T-helper 2 cell treated with Interferon-gamma antibody and Interleukin-4, amounts not matched to agents 5 μg/mL and 100 μg/mL, for 36 hours (primary cell): ENCODE measurements around the gene VBP1.
"Not testable (repeated sequence)": the region's sequence is repeated elsewhere in the genome, so short reads cannot be mapped to it uniquely, and the experiment has no call there.

Experiments used
- DNase-seq: peaks from one replicate; pipeline ENCODE4 v3.0.0; 2021; ENCODE audit warnings: low spot score
- H3K27ac Mint-ChIP-seq: one replicate; pipeline ENCODE4 v1.8.0; 2021; ENCODE audit warnings: mild to moderate bottlenecking, mixed read lengths
- H3K27me3 Mint-ChIP-seq: one replicate; pipeline ENCODE4 v1.8.0; 2021; ENCODE audit warnings: low read depth, mixed read lengths
- H3K36me3 Mint-ChIP-seq: one replicate; pipeline ENCODE4 v1.8.0; 2021; ENCODE audit warnings: low read depth, mixed read lengths
- H3K4me1 Mint-ChIP-seq: one replicate; pipeline ENCODE4 v1.8.0; 2021; ENCODE audit warnings: low read depth, mixed read lengths
- H3K4me3 Mint-ChIP-seq: one replicate; pipeline ENCODE4 v1.8.0; 2022; ENCODE audit warnings: mild to moderate bottlenecking, moderate library complexity, mixed read lengths
- H3K9me3 Mint-ChIP-seq: one replicate; pipeline ENCODE4 v1.8.0; 2021; ENCODE audit warnings: mixed read lengths

The VBP1 gene

GRCh38 chrX:155237719-155238118 lies 21.5 kb downstream of the VBP1 start:
- Mint-ChIP-seq H3K9me3 (no peaks in the 10 kb centered on the region), H3K27ac (no peak overlapping the region), H3K4me3 (no peak overlapping the region), H3K4me1 (peaks cover 4% of the 10 kb centered on the region), H3K27me3 (no peaks in the 10 kb centered on the region), H3K36me3 (peaks cover 22% of the 10 kb centered on the region)
- DNase-seq, result no peak

GRCh38 chrX:155242300-155242699 lies 26.0 kb downstream of the VBP1 start:
- Mint-ChIP-seq H3K27me3 (no peaks in the 10 kb centered on the region), H3K9me3 (no peaks in the 10 kb centered on the region), H3K27ac (no peak overlapping the region), H3K36me3 (peaks cover 8% of the 10 kb centered on the region), H3K4me1 (no peaks in the 10 kb centered on the region), H3K4me3 (no peak overlapping the region)
- no peak for DNase-seq

GRCh38 chrX:155246748-155247147 lies 30.5 kb downstream of the VBP1 start:
- Mint-ChIP-seq H3K27ac (no peak overlapping the region), H3K9me3 (no peaks in the 10 kb centered on the region), H3K4me3 (no peak overlapping the region), H3K36me3 (no peaks in the 10 kb centered on the region), H3K4me1 (peaks cover 3% of the 10 kb centered on the region), H3K27me3 (no peaks in the 10 kb centered on the region)
- no peak for DNase-seq

- Mint-ChIP-seq H3K27me3 (no peaks in the 10 kb centered on the region), H3K9me3 (no peaks in the 10 kb centered on the region)
- DNase-seq, result no peak
Measured at GRCh38 chrX:155247497-155247896, 31.2 kb downstream of the VBP1 start.

GRCh38 chrX:155251391-155251790 lies 35.1 kb downstream of the VBP1 start:
- Mint-ChIP-seq H3K27ac (no peak overlapping the region), H3K27me3 (no peaks in the 10 kb centered on the region), H3K9me3 (no peaks in the 10 kb centered on the region), H3K36me3 (peaks cover 1% of the 10 kb centered on the region), H3K4me3 (no peak overlapping the region), H3K4me1 (peaks cover 3% of the 10 kb centered on the region)
- no peak for DNase-seq

More at GRCh38 chrX:155247497-155247896, 31.2 kb downstream of the VBP1 start:
- H3K4me1 Mint-ChIP-seq, result peaks cover 3% of the 10 kb centered on the region
- H3K4me3 Mint-ChIP-seq, result no peak overlapping the region
- H3K36me3 Mint-ChIP-seq, result no peaks in the 10 kb centered on the region
- H3K27ac Mint-ChIP-seq, result no peak overlapping the region

- H3K4me3 Mint-ChIP-seq, result no peak overlapping the region
- no peak for DNase-seq
- H3K27me3 Mint-ChIP-seq, result no peaks in the 10 kb centered on the region
- H3K4me1 Mint-ChIP-seq, result peaks cover 19% of the 10 kb centered on the region
- H3K36me3 Mint-ChIP-seq, result peaks cover 10% of the 10 kb centered on the region
- no peaks in the 10 kb centered on the region for H3K9me3 Mint-ChIP-seq
- no peak overlapping the region for H3K27ac Mint-ChIP-seq
Measured at GRCh38 chrX:155259752-155260151, 43.5 kb downstream of the VBP1 start.

GRCh38 chrX:155262970-155263754 lies 46.9 kb downstream of the VBP1 start:
- peaks cover 13% of the 10 kb centered on the region for H3K4me1 Mint-ChIP-seq
- H3K27me3 Mint-ChIP-seq, result no peaks in the 10 kb centered on the region
- DNase-seq, result no peak
- H3K36me3 Mint-ChIP-seq, result peaks cover 6% of the 10 kb centered on the region
- H3K4me3 Mint-ChIP-seq, result peak overlapping the region; percentile 67
- no peaks in the 10 kb centered on the region for H3K9me3 Mint-ChIP-seq
- peak overlapping the region; percentile 46 for H3K27ac Mint-ChIP-seq

- H3K4me1 Mint-ChIP-seq, result peaks cover 13% of the 10 kb centered on the region
- DNase-seq, result peak; percentile 76
- H3K4me3 Mint-ChIP-seq, result peak within 1 kb of the TSS; percentile 67
- H3K9me3 Mint-ChIP-seq, result no peaks in the 10 kb centered on the region
- H3K27me3 Mint-ChIP-seq, result no peaks in the 10 kb centered on the region
- H3K27ac Mint-ChIP-seq, result peak within 1 kb of the TSS; percentile 46
- H3K36me3 Mint-ChIP-seq, result peaks cover 6% of the 10 kb centered on the region
Measured at GRCh38 chrX:155263854-155264628, 47.8 kb downstream of the VBP1 start, which contains the start of gene RAB39B. RAB39B (minus strand) TSS chrX:155264491; CDS start chrX:155264288, 203 bp downstream.

- Mint-ChIP-seq H3K9me3 (peaks cover 2% of the 10 kb centered on the region), H3K27ac (no peak overlapping the region), H3K4me1 (peaks cover 11% of the 10 kb centered on the region), H3K27me3 (no peaks in the 10 kb centered on the region), H3K36me3 (no peaks in the 10 kb centered on the region), H3K4me3 (no peak overlapping the region)
- DNase-seq, result no peak
Measured at GRCh38 chrX:155266439-155266838, 50.2 kb downstream of the VBP1 start.

GRCh38 chrX:155267995-155268394 lies 51.7 kb downstream of the VBP1 start:
- DNase-seq, H3K9me3 Mint-ChIP-seq, H3K27ac Mint-ChIP-seq, H3K4me1 Mint-ChIP-seq, H3K27me3 Mint-ChIP-seq, H3K36me3 Mint-ChIP-seq, H3K4me3 Mint-ChIP-seq: not testable (repeated sequence)

- Mint-ChIP-seq H3K27me3 (no peaks in the 10 kb centered on the region), H3K9me3 (peaks cover 5% of the 10 kb centered on the region), H3K36me3 (no peaks in the 10 kb centered on the region), H3K4me3 (no peak overlapping the region), H3K27ac (no peak overlapping the region), H3K4me1 (no peaks in the 10 kb centered on the region)
- DNase-seq, result no peak
Measured at GRCh38 chrX:155270969-155271368, 54.7 kb downstream of the VBP1 start.

GRCh38 chrX:155279873-155280272 lies 63.6 kb downstream of the VBP1 start:
- DNase-seq, result no peak
- peaks cover 2% of the 10 kb centered on the region for H3K4me1 Mint-ChIP-seq
- H3K27me3 Mint-ChIP-seq, result no peaks in the 10 kb centered on the region
- no peaks in the 10 kb centered on the region for H3K9me3 Mint-ChIP-seq
- no peak overlapping the region for H3K27ac Mint-ChIP-seq
- no peaks in the 10 kb centered on the region for H3K36me3 Mint-ChIP-seq
- no peak overlapping the region for H3K4me3 Mint-ChIP-seq
